22Rv1 (cell line): ENCODE data around the gene TBC1D2.

Source experiments
- CTCF ChIP-seq: fragments of 450-650 bp; IDR thresholded peaks from 2 replicates; pipeline ENCODE4 v1.5.1; 2017; ENCODE audit warnings: mild to moderate bottlenecking
- ZFX ChIP-seq: fragments of 450-650 bp; IDR thresholded peaks from 2 replicates; pipeline ENCODE4 v1.6.1; 2017; ENCODE audit warnings: antibody characterized with exemption, borderline replicate concordance

- TF ChIP-seq CTCF (no peak), ZFX (no peak)
Measured at GRCh38 chr9:98159790-98160189, 95.7 kb downstream of the TBC1D2 start.
